HG03439 (cell line): ENCODE results near the gene PCSK5.

Source experiments
- ATAC-seq: cut with Tn5 transposase; IDR thresholded peaks from one replicate; pipeline ENCODE4 v1.9.1; 2021; ENCODE audit warnings: mild to moderate bottlenecking, moderate library complexity; ENCODE audit not compliant: unreplicated experiment

The PCSK5 gene

GRCh38 chr9:76176171-76176570 lies 285.7 kb downstream of the PCSK5 start:
- no peak for ATAC-seq

- ATAC-seq = no peak
Observed at GRCh38 chr9:76177931-76178330, 287.5 kb downstream of the PCSK5 start.

GRCh38 chr9:76180541-76180940 lies 290.1 kb downstream of the PCSK5 start:
- no peak for ATAC-seq

- no peak for ATAC-seq
Observed at GRCh38 chr9:76181020-76181641, 290.7 kb downstream of the PCSK5 start.

GRCh38 chr9:76181781-76182180 lies 291.3 kb downstream of the PCSK5 start:
- no peak for ATAC-seq

GRCh38 chr9:76185432-76185831 lies 295.0 kb downstream of the PCSK5 start:
- ATAC-seq = no peak

GRCh38 chr9:76188286-76188685 lies 297.8 kb downstream of the PCSK5 start:
- no peak for ATAC-seq

- ATAC-seq = no peak
Observed at GRCh38 chr9:76188905-76189304, 298.4 kb downstream of the PCSK5 start.

GRCh38 chr9:76191493-76191892 lies 301.0 kb downstream of the PCSK5 start:
- ATAC-seq = no peak

GRCh38 chr9:76192013-76192412 lies 301.5 kb downstream of the PCSK5 start:
- no peak for ATAC-seq

GRCh38 chr9:76194896-76195295 lies 304.4 kb downstream of the PCSK5 start:
- ATAC-seq = no peak

- ATAC-seq = no peak
Observed at GRCh38 chr9:76198336-76198735, 307.9 kb downstream of the PCSK5 start.

GRCh38 chr9:76200315-76200714 lies 309.8 kb downstream of the PCSK5 start:
- no peak for ATAC-seq

GRCh38 chr9:76200745-76201144 lies 310.3 kb downstream of the PCSK5 start:
- no peak for ATAC-seq

- ATAC-seq = no peak
Observed at GRCh38 chr9:76203373-76203772, 312.9 kb downstream of the PCSK5 start.

GRCh38 chr9:76206821-76207220 lies 316.3 kb downstream of the PCSK5 start:
- no peak for ATAC-seq

- no peak for ATAC-seq
Observed at GRCh38 chr9:76213751-76214150, 323.3 kb downstream of the PCSK5 start.

- no peak for ATAC-seq
Observed at GRCh38 chr9:76215066-76215465, 324.6 kb downstream of the PCSK5 start.

GRCh38 chr9:76216161-76216649 lies 325.7 kb downstream of the PCSK5 start:
- ATAC-seq = no peak

GRCh38 chr9:76218117-76218885 lies 327.8 kb downstream of the PCSK5 start:
- ATAC-seq = no peak

- no peak for ATAC-seq
Observed at GRCh38 chr9:76218886-76219445, 328.5 kb downstream of the PCSK5 start.

- ATAC-seq = no peak
Observed at GRCh38 chr9:76219560-76220151, 329.2 kb downstream of the PCSK5 start.
